ENCODE measurements around the gene IP6K2. TPM values are rescaled to one million over a fixed set of nuclear protein-coding genes. Genes with fewer than 3 reads are reported as not detected.

IP6K2 gene
- total RNA-seq, 1 donor from 2014 or later = 23.9 TPM

DNA sequence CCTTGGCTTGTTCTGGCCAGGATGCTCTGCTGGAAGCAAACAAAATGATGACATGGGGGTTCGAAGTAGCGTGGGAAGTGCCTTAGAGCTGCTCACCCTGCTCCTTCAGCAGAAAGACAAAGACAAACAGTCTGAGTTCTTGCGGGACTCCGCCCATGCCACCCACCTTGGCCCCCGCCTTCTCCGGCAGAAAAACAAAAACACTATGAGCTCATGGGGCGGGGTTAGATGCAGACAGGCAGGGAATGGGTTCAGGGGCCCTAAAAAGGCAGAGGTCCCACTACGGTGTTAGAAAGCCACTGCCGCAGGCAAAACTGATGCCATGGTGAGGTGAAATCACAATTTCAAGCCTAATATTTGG, 21.6 kb downstream of the IP6K2 start:
- DNase-seq (ENCODE audit: low spot score) = no peak
- intact Hi-C loops (cut with DNase I) = no loop called here

GRCh38 chr3:48694610-48695392, 22.2 kb downstream of the IP6K2 start:
- intact Hi-C loops (cut with DNase I) = no loop called here
- peak; percentile 83 for DNase-seq (ENCODE audit: low spot score)

- intact Hi-C loops (cut with DNase I) = no loop called here
- no peak for DNase-seq (ENCODE audit: low spot score)
Measured at GRCh38 chr3:48693826-48694225, 23.2 kb downstream of the IP6K2 start.

GRCh38 chr3:48692551-48692950, 24.5 kb downstream of the IP6K2 start:
- intact Hi-C loops (cut with DNase I) = no loop called here
- no peak for DNase-seq (ENCODE audit: low spot score)

GRCh38 chr3:48690846-48691458, 26.1 kb downstream of the IP6K2 start:
- DNase-seq (ENCODE audit: low spot score) = no peak
- intact Hi-C loops (cut with DNase I) = no loop called here

- intact Hi-C loops (cut with DNase I) = loop anchor here (5.0 kb wide), 1 partner anchor 158 kb away; the partner anchor contains the start of gene PRKAR2A
- no peak for DNase-seq (ENCODE audit: low spot score)
Measured at GRCh38 chr3:48689384-48689783, 27.6 kb downstream of the IP6K2 start.

GRCh38 chr3:48688737-48689075, 28.3 kb downstream of the IP6K2 start:
- intact Hi-C loops (cut with DNase I) = loop anchor here (5.0 kb wide), 1 partner anchor 159 kb away; the partner anchor contains the start of gene PRKAR2A
- DNase-seq (ENCODE audit: low spot score) = no peak

GRCh38 chr3:48688032-48688736, 28.8 kb downstream of the IP6K2 start:
- intact Hi-C loops (cut with DNase I) = loop anchor here (5.0 kb wide), 1 partner anchor 159 kb away; the partner anchor contains the start of gene PRKAR2A

GRCh38 chr3:48687220-48687678, 29.8 kb downstream of the IP6K2 start:
- no peak for DNase-seq (ENCODE audit: low spot score)
- intact Hi-C loops (cut with DNase I) = loop anchor here (5.0 kb wide), 1 partner anchor 160 kb away; the partner anchor contains the start of gene PRKAR2A

More at GRCh38 chr3:48688032-48688736, 28.8 kb downstream of the IP6K2 start:
- no peak for DNase-seq (ENCODE audit: low spot score)

- intact Hi-C loops (cut with DNase I) = loop anchor here (5.0 kb wide), 1 partner anchor 161 kb away; the partner anchor contains the start of gene PRKAR2A
- DNase-seq (ENCODE audit: low spot score) = no peak
Measured at GRCh38 chr3:48686538-48687219, 30.3 kb downstream of the IP6K2 start.

GRCh38 chr3:48685603-48686511, 31.2 kb downstream of the IP6K2 start, which contains the start of gene NCKIPSD:
Gene NCKIPSD (minus strand): TSS chr3:48685915. CDS start chr3:48685807, 108 bp downstream.
- DNase-seq (ENCODE audit: low spot score) = peak; percentile 96
- intact Hi-C loops (cut with DNase I) = loop anchor here (2.0 to 5.0 kb wide), 2 partner anchors 51 to 161 kb away; partner anchors contain the start of genes PRKAR2A and SLC26A6

DNA sequence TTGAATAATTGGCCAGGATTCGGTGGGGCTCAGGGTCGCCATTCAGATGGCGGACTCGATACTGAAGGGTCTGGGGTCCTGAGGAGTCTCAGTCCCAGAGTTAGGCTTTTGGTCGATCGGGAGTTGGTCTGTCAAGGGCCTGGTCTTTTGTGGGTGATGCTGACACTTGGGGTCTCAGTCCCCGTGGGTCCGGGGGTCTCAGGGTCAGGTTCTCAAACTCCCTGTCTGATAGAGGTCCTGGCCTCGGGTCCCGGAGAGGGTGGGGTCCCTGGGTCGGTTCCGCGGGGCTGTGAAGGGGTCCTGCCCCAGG, 31.8 kb downstream of the IP6K2 start:
- intact Hi-C loops (cut with DNase I) = loop anchor here (2.0 to 5.0 kb wide), 2 partner anchors 50 to 162 kb away; partner anchors contain the start of genes PRKAR2A and SLC26A6

GRCh38 chr3:48684480-48685143, 32.4 kb downstream of the IP6K2 start:
- intact Hi-C loops (cut with DNase I) = loop anchor here (2.0 to 5.0 kb wide), 2 partner anchors 50 to 163 kb away; partner anchors contain the start of genes PRKAR2A and SLC26A6
- DNase-seq (ENCODE audit: low spot score) = no peak

More for the DNA sequence above, 31.8 kb downstream of the IP6K2 start:
- no peak for DNase-seq (ENCODE audit: low spot score)

- intact Hi-C loops (cut with DNase I) = loop anchor here (2.0 kb wide), 1 partner anchor 49 kb away; the partner anchor contains the start of gene SLC26A6
- DNase-seq (ENCODE audit: low spot score) = no peak
Measured at GRCh38 chr3:48684054-48684349, 33.0 kb downstream of the IP6K2 start.

GRCh38 chr3:48682786-48683185, 34.2 kb downstream of the IP6K2 start:
- intact Hi-C loops (cut with DNase I) = no loop called here
- no peak for DNase-seq (ENCODE audit: low spot score)

GRCh38 chr3:48681974-48682610, 34.9 kb downstream of the IP6K2 start:
- intact Hi-C loops (cut with DNase I) = no loop called here

GRCh38 chr3:48681541-48681880, 35.5 kb downstream of the IP6K2 start:
- DNase-seq (ENCODE audit: low spot score) = no peak
- intact Hi-C loops (cut with DNase I) = no loop called here

More at GRCh38 chr3:48681974-48682610, 34.9 kb downstream of the IP6K2 start:
- no peak for DNase-seq (ENCODE audit: low spot score)

Measured in cardiac septum (tissue), 1 donor.